K562 treated with DMSO at 1 percent for 24 hours (cell line): ENCODE measurements around the gene GTF2B. TPM values are rescaled to one million over a fixed set of nuclear protein-coding genes. Genes with fewer than 3 reads are reported as not detected.

ENCODE experiments used
- total RNA-seq: library from RNA; unstranded; fragments of 300-600 nt; gene quantifications from 2 replicates; pipeline ENCODE4 v1.2.3, GENCODE V29; 2022; ENCODE audit warnings: low read depth; ENCODE audit not compliant: insufficient read depth

GTF2B gene
- 25.2 and 30.2 TPM in 2 replicates for total RNA-seq

GRCh38 chr1:88891318-88891950, at the start of gene GTF2B:
Gene GTF2B, minus strand, starts transcription at chr1:88891567. Its CDS starts 68 bp downstream, at chr1:88891499.

Other genes starting within 250 kb of the GTF2B start
- gene PKN2, start 207.3 kb downstream of the GTF2B start, total RNA-seq = 4.2 and 7.1 TPM in 2 replicates
- gene KYAT3, start 101.1 kb upstream of the GTF2B start, total RNA-seq = 19.6 and 19.9 TPM in 2 replicates
- 3.7 and 4.6 TPM in 2 replicates for gene RBMXL1, start 101.1 kb upstream of the GTF2B start, total RNA-seq
- 0.65 and 0.82 TPM in 2 replicates for gene GBP3, start 131.3 kb upstream of the GTF2B start, total RNA-seq
- gene GBP1, start 173.6 kb upstream of the GTF2B start, total RNA-seq = 0.16 and 0.20 TPM in 2 replicates
- 32.6 and 33.1 TPM in 2 replicates for gene GBP2, start 234.5 kb upstream of the GTF2B start, total RNA-seq